ENCODE measurements around the gene SEPTIN1.

Gene SEPTIN1
- 99.6 to 153 reads per million in 2 donors for total RNA-seq

GRCh38 chr16:30382111-30382881 is at the start of gene SEPTIN1:
Gene SEPTIN1, minus strand, starts transcription at chr16:30382561. Its CDS starts 19 bp downstream, at chr16:30382542.
- DNase-seq = peak; percentile 64

GRCh38 chr16:30430428-30430970 is 48.1 kb upstream of the SEPTIN1 start:
- DNase-seq = no peak

GRCh38 chr16:30429678-30430427 is 47.5 kb upstream of the SEPTIN1 start, which contains the start of gene DCTPP1:
Gene DCTPP1, minus strand, starts transcription at chr16:30430030. Its CDS starts 50 bp downstream, at chr16:30429980.
- peak; percentile 90 for DNase-seq

GRCh38 chr16:30429418-30429677 is 47.0 kb upstream of the SEPTIN1 start:
- DNase-seq = no peak

- no peak for DNase-seq
Observed at GRCh38 chr16:30428055-30428454, 45.7 kb upstream of the SEPTIN1 start.

GRCh38 chr16:30421010-30421409 is 38.6 kb upstream of the SEPTIN1 start:
- DNase-seq = no peak

GRCh38 chr16:30418350-30419181 is 36.2 kb upstream of the SEPTIN1 start:
- DNase-seq = no peak

GRCh38 chr16:30417529-30418349 is 35.4 kb upstream of the SEPTIN1 start:
- DNase-seq = peak; percentile 76

GRCh38 chr16:30416624-30417528 is 34.5 kb upstream of the SEPTIN1 start:
- DNase-seq = no peak

GRCh38 chr16:30416047-30416603 is 33.8 kb upstream of the SEPTIN1 start:
- no peak for DNase-seq

GRCh38 chr16:30414159-30414558 is 31.8 kb upstream of the SEPTIN1 start:
- no peak for DNase-seq

- DNase-seq = no peak
Observed at GRCh38 chr16:30413112-30413806, 30.9 kb upstream of the SEPTIN1 start.

GRCh38 chr16:30409125-30410060 is 27.0 kb upstream of the SEPTIN1 start:
- DNase-seq = peak; percentile 98

- DNase-seq = no peak
Observed at GRCh38 chr16:30407804-30408534, 25.6 kb upstream of the SEPTIN1 start.

GRCh38 chr16:30407102-30407803 is 24.9 kb upstream of the SEPTIN1 start, which contains the start of gene ZNF771:
Gene ZNF771, plus strand, starts transcription at chr16:30407606. Its CDS starts 448 bp downstream, at chr16:30408054.
- DNase-seq = peak; percentile 83

GRCh38 chr16:30406795-30407101 is 24.4 kb upstream of the SEPTIN1 start:
- DNase-seq = no peak

- no peak for DNase-seq
Observed at GRCh38 chr16:30401768-30402425, 19.5 kb upstream of the SEPTIN1 start.

Measured in T-helper 9 cell (primary cell).